Upper lobe of left lung (tissue), 4 donors: ENCODE data around the gene CARHSP1.

Experiments used
- CTCF ChIP-seq, 6 experiments: fragments of 450-650 bp in 4 of 6; fragments of 200-600 bp in 2 of 6; sonication (generic) in 2 of 6; IDR thresholded peaks; one replicate each; pipeline ENCODE4 v1.5.1; 2016 to 2019; ENCODE audit warnings: antibody characterized with exemption in 6 of 6
- POLR2A ChIP-seq, 4 donors: fragments of 450-650 bp; IDR thresholded peaks; one replicate each; pipeline ENCODE4 v1.5.1; 2016 to 2017; ENCODE audit warnings: antibody characterized with exemption in 4 of 4, mild to moderate bottlenecking in 2 of 4

GRCh38 chr16:8890549-8890921 is 21.7 kb upstream of the CARHSP1 start:
- TF ChIP-seq CTCF (IDR thresholded peaks at IDR 0.05) (no peak), POLR2A (IDR thresholded peaks at IDR 0.05) (no peak)
